HG03139 (cell line): Measurements from ENCODE around the gene SNRNP48.

Source experiments
- ATAC-seq: cut with Tn5 transposase; IDR thresholded peaks from one replicate; pipeline ENCODE4 v1.9.1; 2021; ENCODE audit not compliant: unreplicated experiment

SNRNP48 gene

GRCh38 chr6:7558781-7559180 is 31.2 kb upstream of the SNRNP48 start:
- no peak for ATAC-seq

DNA sequence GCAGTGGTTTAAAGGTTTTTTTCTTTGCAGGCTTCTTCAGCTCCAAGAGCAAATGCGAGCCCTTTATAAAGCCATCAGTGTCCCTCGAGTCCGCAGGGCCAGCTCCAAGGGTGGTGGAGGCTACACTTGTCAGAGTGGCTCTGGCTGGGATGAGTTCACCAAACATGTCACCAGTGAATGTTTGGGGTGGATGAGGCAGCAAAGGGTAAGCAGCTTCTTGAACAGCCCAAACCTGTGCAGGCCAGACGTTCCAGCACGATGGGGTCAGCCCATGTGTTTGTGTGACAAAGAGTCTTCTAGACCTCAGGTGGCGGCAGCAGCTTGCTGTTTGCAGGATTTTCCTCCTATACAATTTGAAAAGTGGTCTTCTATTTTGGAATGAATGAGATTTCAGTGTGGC is 30.8 kb upstream of the SNRNP48 start:
- no peak for ATAC-seq

GRCh38 chr6:7559651-7560385 is 30.2 kb upstream of the SNRNP48 start:
- no peak for ATAC-seq

DNA sequence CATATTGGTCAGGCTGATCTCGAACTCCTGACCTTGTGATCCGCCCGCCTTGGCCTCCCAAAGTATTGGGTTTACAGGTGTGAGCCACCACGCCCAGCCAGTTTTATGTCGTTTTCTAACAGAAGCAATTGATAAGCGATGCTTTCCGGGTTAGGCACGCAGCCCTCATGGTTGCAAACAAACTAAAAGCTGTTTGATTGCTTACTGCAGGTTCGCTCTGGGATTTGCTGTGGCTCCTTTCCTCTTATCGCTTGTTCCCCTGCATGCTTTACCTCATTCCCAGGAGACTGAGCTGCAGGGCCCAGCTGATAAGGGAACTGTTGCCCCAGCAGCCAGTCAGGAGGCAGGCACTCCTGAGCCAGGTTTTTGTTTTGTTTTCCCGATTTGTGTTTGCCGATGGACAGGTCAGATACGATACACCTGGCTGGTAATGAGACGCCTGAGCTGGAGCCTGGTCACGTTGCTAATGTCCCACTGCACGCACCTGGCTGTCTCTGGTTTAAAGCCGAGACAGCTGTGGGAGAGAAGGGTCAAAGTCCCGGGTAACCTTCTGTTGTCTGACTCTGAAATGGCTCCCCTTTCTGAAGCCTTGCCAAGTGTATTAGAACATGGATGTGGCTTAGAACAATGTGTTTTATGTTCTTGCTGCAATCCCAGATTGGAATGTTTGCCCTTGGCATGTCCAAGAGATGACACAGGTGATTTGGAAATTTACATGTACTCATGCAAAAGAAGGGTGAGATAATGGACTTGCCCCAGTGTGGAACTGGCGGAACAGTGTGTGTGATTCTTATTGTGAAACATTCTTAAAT is 28.6 kb upstream of the SNRNP48 start:
- ATAC-seq, result no peak

GRCh38 chr6:7562769-7563168 is 27.2 kb upstream of the SNRNP48 start:
- ATAC-seq, result no peak

GRCh38 chr6:7566107-7566506 is 23.9 kb upstream of the SNRNP48 start:
- no peak for ATAC-seq

GRCh38 chr6:7566617-7567173 is 23.3 kb upstream of the SNRNP48 start:
- no peak for ATAC-seq

GRCh38 chr6:7568021-7568420 is 22.0 kb upstream of the SNRNP48 start:
- ATAC-seq, result no peak

- ATAC-seq, result no peak
Measured at GRCh38 chr6:7569082-7569481, 20.9 kb upstream of the SNRNP48 start.

DNA sequence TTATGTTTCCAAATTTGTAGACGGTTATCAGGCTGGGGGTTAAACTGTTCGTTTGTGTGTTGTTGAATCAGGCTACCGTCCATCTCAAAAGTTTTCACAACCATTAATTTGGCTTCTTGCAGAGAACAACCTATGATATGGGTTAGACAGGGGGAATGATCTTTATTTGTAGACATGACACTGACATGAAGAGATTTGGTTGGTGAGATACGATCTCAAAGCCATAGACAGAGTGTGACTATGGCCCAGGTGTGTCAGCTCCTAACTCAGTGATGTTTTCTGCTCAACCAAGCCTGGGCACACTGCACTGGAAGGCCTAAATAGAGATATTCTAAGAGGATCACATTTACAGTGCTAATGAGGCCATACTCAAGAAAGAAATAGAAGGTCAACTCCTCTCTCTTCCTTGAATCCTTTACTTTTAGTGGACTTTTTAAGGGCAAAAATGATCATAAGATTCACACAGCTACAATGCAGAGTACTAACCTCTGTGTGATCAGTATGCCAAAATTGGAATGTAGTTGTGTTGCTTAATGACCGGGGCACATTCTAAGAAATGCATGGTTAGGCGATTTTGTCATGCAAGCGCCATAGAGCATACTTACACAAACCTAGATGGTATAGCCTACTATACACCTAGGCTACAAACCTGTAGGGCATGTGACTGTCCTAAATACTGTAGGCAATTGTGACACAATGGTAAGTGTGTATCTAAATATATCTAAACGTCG is 17.6 kb upstream of the SNRNP48 start:
- no peak for ATAC-seq

- ATAC-seq, result no peak
Measured at GRCh38 chr6:7574500-7574899, 15.5 kb upstream of the SNRNP48 start.

DNA sequence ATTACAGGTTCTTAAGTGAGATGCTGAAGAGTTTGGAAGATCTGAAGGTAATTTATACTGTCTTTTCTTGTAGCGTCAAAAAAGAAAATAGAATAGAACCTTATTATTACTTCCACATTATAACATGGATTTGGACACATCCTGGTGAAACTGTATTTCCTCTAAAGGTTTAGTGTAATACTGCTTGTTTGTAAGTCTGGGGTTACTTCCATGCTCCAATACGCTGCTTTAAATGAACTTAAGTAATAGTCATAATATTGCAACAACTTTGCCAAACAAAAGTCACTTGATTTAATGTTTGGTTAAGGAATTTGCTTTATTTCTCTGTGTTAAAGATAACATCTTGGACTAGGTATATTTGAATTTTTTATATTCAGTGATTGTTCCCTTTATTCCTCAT is 11.5 kb upstream of the SNRNP48 start:
- ATAC-seq, result no peak

GRCh38 chr6:7578931-7579330 is 11.1 kb upstream of the SNRNP48 start:
- no peak for ATAC-seq

- no peak for ATAC-seq
Measured at GRCh38 chr6:7579851-7580250, 10.1 kb upstream of the SNRNP48 start.

- no peak for ATAC-seq
Measured at GRCh38 chr6:7580537-7580926, 9.5 kb upstream of the SNRNP48 start.

DNA sequence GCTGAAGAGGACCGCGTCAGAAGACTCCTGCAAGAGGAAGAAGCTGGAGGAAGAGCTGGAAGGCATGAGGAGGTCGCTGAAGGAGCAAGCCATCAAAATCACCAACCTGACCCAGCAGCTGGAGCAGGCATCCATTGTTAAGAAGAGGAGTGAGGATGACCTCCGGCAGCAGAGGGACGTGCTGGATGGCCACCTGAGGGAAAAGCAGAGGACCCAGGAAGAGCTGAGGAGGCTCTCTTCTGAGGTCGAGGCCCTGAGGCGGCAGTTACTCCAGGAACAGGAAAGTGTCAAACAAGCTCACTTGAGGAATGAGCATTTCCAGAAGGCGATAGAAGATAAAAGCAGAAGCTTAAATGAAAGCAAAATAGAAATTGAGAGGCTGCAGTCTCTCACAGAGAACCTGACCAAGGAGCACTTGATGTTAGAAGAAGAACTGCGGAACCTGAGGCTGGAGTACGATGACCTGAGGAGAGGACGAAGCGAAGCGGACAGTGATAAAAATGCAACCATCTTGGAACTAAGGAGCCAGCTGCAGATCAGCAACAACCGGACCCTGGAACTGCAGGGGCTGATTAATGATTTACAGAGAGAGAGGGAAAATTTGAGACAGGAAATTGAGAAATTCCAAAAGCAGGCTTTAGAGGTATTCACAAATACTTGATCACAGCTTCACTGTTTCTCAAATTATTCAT is 8.9 kb upstream of the SNRNP48 start:
- ATAC-seq, result no peak

DNA sequence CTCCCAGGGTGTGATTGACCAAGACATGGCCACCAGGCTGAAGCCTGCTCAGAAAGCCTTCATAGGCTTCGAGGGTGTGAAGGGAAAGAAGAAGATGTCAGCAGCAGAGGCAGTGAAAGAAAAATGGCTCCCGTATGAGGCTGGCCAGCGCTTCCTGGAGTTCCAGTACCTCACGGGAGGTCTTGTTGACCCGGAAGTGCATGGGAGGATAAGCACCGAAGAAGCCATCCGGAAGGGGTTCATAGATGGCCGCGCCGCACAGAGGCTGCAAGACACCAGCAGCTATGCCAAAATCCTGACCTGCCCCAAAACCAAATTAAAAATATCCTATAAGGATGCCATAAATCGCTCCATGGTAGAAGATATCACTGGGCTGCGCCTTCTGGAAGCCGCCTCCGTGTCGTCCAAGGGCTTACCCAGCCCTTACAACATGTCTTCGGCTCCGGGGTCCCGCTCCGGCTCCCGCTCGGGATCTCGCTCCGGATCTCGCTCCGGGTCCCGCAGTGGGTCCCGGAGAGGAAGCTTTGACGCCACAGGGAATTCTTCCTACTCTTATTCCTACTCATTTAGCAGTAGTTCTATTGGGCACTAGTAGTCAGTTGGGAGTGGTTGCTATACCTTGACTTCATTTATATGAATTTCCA is 4.6 kb upstream of the SNRNP48 start:
- no peak for ATAC-seq

DNA sequence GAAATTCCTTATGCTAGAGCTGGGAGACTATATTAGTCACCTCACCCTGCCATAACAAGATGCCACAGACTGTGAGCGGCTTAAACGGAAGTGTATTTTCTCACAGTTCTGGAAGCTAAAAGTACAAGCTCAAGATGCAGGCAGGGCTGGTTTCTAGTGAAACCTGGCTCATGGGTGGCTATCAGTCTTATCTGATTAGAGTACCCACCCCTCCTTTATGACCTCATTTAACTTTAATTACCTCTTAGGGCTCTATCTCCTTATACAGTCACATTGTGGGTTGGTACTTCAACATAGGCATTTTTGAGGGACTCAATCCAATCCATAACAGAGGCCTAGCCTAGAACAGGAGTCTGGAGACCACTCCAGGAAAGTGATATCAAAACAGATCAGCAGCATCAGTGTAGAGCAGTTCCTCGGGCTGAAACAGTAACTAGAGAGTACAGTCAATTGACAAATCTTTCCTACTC is 2.3 kb upstream of the SNRNP48 start:
- ATAC-seq, result no peak

GRCh38 chr6:7588506-7588905 is 1.5 kb upstream of the SNRNP48 start:
- ATAC-seq, result no peak

DNA sequence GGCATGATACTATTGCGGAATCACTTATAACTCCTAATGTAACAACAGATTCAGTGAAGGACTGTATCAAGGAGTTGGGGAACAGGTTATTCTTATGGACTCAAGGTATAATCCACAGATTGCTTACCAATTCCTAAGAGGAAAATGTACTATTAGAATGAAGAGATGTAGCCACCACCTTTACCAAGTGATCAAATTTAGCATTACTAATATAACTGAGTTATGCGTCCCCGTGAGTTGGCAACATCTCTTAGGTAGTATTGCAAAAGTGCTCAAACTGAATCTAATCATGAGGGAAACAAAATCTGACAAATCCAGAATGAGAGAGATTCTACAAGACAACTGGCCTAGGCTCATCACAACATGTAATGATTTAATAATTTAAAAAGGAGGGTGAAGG is 777 bp upstream of the SNRNP48 start:
- ATAC-seq, result no peak
